Colonic mucosa (tissue), 4 donors: ENCODE data around the gene DIP2A. TPM values are rescaled to one million over a fixed set of nuclear protein-coding genes. Genes with fewer than 3 reads are reported as not detected.

Experiments
- DNase-seq: peaks from one replicate; pipeline ENCODE4 v3.0.0-alpha.2; 2020
- H3K27ac ChIP-seq: fragments of 200-600 bp; one replicate; pipeline ENCODE4 v1.8.0; 2021
- H3K27me3 ChIP-seq: fragments of 200-600 bp; one replicate; pipeline ENCODE4 v1.8.0; 2021
- H3K36me3 ChIP-seq: fragments of 200-600 bp; one replicate; pipeline ENCODE4 v1.8.0; 2021
- H3K4me1 ChIP-seq: fragments of 200-600 bp; one replicate; pipeline ENCODE4 v1.8.0; 2021; ENCODE audit warnings: mild to moderate bottlenecking
- H3K4me3 ChIP-seq: fragments of 200-600 bp; one replicate; pipeline ENCODE4 v1.8.0; 2021
- H3K9ac ChIP-seq, 2 donors: one replicate each; pipeline ENCODE4 v1.7.0; 2013; ENCODE audit warnings: control low read depth in 2 of 2, low read depth in 2 of 2, low read length in 2 of 2
- H3K9me3 ChIP-seq: fragments of 200-600 bp; one replicate; pipeline ENCODE4 v1.8.0; 2021
- CTCF ChIP-seq: fragments of 200-600 bp; IDR thresholded peaks from one replicate; pipeline ENCODE4 v1.8.0; 2022; ENCODE audit warnings: antibody characterized with exemption, mild to moderate bottlenecking
- intact Hi-C: fragments of 100-400 bp; cut with DNase I; formaldehyde crosslinking; loops from one replicate; pipeline ENCODE4 v1.14.1; 2022
- total RNA-seq, 2 donors: library from RNA; stranded (reverse); fragmentation: NEBNext Ultra II Directional in 1 of 2; extraction: Animal tissue kit (Norgen Biotek cat#: 25700) in 1 of 2; gene quantifications; one replicate each; pipeline ENCODE4 v1.2.1, GENCODE V29; 2021
- donor health status: healthy.
- donor health status: DM: no; HTN: no; CAD: no.
- donor health status: DM: no; HTN: no; CAD: no.

DIP2A gene
- total RNA-seq: 10 to 100 TPM; 40.4 to 41.0 TPM

- TF ChIP-seq CTCF: no peak
- Histone ChIP-seq H3K4me3 (peak within 1 kb of the TSS; percentile 98), H3K27ac (peak within 1 kb of the TSS; percentile 89), H3K36me3 (no peaks in the 10 kb centered on the region), H3K9me3 (no peaks in the 10 kb centered on the region), H3K4me1 (peaks cover 10% of the 10 kb centered on the region), H3K27me3 (no peaks in the 10 kb centered on the region), H3K9ac (peak within 1 kb of the TSS; percentile 94 to 97)
- DNase-seq: peak; percentile 94
- intact Hi-C loops: no loop called here
Measured at GRCh38 chr21:46458315-46459023, at the start of gene DIP2A. TSS of gene DIP2A (plus strand) at chr21:46458891. CDS start at chr21:46459132, 241 bp downstream.

- intact Hi-C loops: no loop called here
- no peak overlapping the region for H3K4me3 ChIP-seq
- no peak for DNase-seq
Measured at GRCh38 chr21:46409641-46410406, 48.9 kb upstream of the DIP2A start.

GRCh38 chr21:46410516-46410915 lies 48.2 kb upstream of the DIP2A start:
- H3K4me3 ChIP-seq: no peak overlapping the region
- no peak overlapping the region for H3K27ac ChIP-seq
- intact Hi-C loops: no loop called here
- no peak for DNase-seq
- no peak overlapping the region for H3K9ac ChIP-seq
- H3K9me3 ChIP-seq: no peaks in the 10 kb centered on the region
- H3K4me1 ChIP-seq: no peaks in the 10 kb centered on the region
- no peaks in the 10 kb centered on the region for H3K27me3 ChIP-seq
- no peaks in the 10 kb centered on the region for H3K36me3 ChIP-seq
- TF ChIP-seq CTCF: no peak

More at GRCh38 chr21:46409641-46410406, 48.9 kb upstream of the DIP2A start:
- Histone ChIP-seq H3K9me3 (no peaks in the 10 kb centered on the region), H3K36me3 (no peaks in the 10 kb centered on the region), H3K27me3 (no peaks in the 10 kb centered on the region), H3K4me1 (no peaks in the 10 kb centered on the region), H3K27ac (no peak overlapping the region), H3K9ac (no peak overlapping the region)
- no peak for TF ChIP-seq CTCF

GRCh38 chr21:46411236-46411635 lies 47.5 kb upstream of the DIP2A start:
- no peak for TF ChIP-seq CTCF
- H3K27ac ChIP-seq: no peak overlapping the region
- DNase-seq: no peak
- intact Hi-C loops: no loop called here
- H3K9ac ChIP-seq: no peak overlapping the region
- H3K9me3 ChIP-seq: no peaks in the 10 kb centered on the region
- no peak overlapping the region for H3K4me3 ChIP-seq
- peaks cover under 1% of the 10 kb centered on the region for H3K36me3 ChIP-seq
- no peaks in the 10 kb centered on the region for H3K27me3 ChIP-seq
- no peaks in the 10 kb centered on the region for H3K4me1 ChIP-seq

GRCh38 chr21:46411691-46412090 lies 47.0 kb upstream of the DIP2A start:
- Histone ChIP-seq H3K9me3 (no peaks in the 10 kb centered on the region), H3K4me1 (no peaks in the 10 kb centered on the region), H3K9ac (no peak overlapping the region), H3K27me3 (no peaks in the 10 kb centered on the region), H3K4me3 (no peak overlapping the region), H3K27ac (no peak overlapping the region), H3K36me3 (peaks cover 5% of the 10 kb centered on the region)
- no peak for DNase-seq
- intact Hi-C loops: no loop called here
- TF ChIP-seq CTCF: no peak
